DMS114 treated with DMSO at 0.1 percent for 48 hours (cell line): ENCODE results near the gene NBPF19.
"Not testable (repeated sequence)": the region's sequence is repeated elsewhere in the genome, so short reads cannot be mapped to it uniquely, and the experiment has no call there.

Experiments used
- DNase-seq: peaks from one replicate; lab custom pipeline; 2025; ENCODE audit not compliant: unreplicated experiment; lab: John Stamatoyannopoulos, UW

Gene NBPF19, protein sequence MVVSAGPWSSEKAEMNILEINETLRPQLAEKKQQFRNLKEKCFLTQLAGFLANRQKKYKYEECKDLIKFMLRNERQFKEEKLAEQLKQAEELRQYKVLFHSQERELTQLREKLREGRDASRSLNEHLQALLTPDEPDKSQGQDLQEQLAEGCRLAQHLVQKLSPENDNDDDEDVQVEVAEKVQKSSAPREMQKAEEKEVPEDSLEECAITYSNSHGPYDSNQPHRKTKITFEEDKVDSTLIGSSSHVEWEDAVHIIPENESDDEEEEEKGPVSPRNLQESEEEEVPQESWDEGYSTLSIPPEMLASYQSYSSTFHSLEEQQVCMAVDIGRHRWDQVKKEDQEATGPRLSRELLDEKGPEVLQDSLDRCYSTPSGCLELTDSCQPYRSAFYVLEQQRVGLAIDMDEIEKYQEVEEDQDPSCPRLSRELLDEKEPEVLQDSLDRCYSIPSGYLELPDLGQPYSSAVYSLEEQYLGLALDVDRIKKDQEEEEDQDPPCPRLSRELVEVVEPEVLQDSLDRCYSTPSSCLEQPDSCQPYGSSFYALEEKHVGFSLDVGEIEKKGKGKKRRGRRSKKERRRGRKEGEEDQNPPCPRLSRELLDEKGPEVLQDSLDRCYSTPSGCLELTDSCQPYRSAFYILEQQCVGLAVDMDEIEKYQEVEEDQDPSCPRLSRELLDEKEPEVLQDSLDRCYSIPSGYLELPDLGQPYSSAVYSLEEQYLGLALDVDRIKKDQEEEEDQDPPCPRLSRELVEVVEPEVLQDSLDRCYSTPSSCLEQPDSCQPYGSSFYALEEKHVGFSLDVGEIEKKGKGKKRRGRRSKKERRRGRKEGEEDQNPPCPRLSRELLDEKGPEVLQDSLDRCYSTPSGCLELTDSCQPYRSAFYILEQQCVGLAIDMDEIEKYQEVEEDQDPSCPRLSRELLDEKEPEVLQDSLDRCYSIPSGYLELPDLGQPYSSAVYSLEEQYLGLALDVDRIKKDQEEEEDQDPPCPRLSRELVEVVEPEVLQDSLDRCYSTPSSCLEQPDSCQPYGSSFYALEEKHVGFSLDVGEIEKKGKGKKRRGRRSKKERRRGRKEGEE (N-terminal part only)

DNA sequence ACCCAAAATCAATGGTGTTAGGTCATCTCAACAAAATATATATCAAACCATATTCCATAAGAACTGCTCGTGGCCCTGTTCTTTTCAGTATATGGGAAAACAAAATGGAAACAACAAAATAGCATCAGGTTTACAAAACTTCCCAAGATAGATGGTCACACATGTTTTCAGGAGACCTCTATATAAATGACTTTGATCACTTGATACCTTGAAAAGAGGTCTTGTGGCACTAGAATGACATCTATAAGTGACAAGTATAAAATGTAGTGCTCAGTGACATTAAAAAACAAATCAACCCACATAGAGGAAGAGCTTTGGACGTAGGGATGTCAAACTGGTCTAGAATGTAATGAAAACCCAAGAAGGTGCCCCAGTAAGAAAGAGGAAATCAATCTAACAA lies at the start of gene NBPF19:
TSS of gene NBPF19 (plus strand) at position 301 of the 400 bp plus-strand sequence. CDS start 888 bp downstream, outside the sequence.
- DNase-seq = not testable (repeated sequence)

DNA sequence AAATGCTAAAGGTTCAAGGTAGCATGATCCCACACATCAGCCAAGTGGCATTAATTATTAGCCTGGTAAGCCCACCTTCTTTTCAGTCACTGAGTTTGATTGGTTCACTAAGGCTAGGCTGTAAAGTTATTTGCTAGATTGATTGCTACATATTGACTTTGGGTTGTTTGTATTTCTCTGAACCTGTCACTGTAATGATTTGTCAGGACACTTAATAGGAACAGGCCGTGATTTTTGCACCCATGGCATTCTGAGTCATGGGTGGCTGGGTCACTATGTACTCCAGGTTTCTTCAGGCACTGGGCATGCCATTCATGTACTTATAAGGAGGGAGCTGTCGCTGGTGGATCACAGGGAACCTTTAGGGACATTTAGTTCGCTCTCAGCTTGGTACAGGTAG lies 46.5 kb upstream of the NBPF19 start:
- not testable (repeated sequence) for DNase-seq

DNA sequence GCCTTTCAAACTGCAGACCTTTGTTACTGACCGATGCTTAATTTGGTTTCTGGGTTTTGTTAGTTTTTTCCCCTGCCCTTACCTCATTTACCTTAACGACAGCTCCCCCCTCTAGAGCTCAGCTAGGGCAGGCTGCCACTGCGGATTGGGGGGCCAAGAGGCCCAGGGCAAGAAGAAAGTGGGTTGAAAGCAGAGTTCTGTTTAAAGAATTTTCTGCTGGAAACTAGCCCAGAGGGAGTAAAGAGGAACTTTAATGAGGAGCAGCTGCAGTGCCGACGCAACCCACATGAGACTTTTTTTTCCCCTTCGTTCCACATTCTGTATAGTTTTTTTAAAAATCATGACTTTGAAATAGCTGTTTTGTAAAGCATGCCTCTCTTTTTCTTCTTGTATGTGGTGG lies 29.4 kb upstream of the NBPF19 start:
- DNase-seq = not testable (repeated sequence)

DNA sequence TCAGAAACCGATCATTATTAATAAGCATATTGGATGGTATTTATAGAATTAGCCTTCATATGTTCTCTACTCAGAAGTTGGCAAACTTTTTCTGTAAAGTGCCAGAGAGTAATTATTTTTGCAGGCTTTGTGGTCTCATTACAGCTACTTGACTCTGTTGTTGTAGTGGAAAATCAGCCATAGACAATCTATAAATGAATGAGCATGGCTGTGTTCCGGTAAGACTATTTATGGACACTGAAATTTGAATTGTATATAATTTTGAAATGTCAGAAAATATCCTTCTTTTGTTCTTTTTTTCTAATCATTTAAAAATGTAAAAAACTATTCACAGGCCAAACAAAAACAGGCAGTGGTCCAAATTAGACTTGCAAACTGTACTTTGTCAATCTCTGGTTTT lies 22.6 kb upstream of the NBPF19 start:
- DNase-seq = not testable (repeated sequence)

DNA sequence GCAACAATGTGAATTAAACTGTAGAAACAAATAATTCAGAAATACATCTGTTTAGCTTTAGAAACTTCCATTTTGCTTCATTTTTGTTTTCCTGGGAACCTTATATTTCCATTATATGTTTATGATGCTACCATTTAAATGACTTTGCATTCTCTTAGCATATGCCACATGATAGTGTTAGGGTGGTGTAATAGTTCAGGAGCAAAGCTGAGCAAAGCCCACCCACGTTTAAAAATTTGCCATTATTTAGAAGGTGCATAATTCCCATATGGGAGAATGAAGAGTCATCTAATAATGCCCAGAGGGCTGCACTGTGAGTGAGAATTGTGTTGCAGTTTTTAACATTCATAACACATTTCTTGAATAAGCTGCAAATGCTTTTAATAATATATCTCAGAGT lies 22.2 kb upstream of the NBPF19 start:
- not testable (repeated sequence) for DNase-seq

DNA sequence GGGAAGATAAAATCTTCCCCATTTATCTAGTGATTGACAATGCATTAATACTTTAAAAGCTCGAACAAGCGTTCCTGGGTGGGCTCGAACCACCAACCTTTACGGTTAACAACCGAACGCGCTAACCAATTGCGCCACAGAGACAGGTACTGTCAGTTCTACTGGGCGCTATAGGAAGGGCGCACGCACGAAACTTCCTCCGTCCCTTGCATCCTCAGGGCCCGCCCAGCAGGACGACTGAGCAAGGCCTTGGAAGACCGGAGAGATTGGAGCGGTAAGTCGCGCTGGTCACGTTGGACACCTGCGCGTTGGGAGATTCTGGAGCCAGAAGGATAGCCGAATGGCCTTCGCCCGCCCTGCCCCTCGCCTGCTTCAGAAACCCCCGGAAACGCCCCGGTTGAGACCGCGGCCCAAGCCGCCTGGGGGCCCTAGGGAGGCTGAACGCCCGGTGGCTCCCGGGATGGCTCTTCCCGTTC lies 83.5 kb downstream of the NBPF19 start:
- DNase-seq = not testable (repeated sequence)

DNA sequence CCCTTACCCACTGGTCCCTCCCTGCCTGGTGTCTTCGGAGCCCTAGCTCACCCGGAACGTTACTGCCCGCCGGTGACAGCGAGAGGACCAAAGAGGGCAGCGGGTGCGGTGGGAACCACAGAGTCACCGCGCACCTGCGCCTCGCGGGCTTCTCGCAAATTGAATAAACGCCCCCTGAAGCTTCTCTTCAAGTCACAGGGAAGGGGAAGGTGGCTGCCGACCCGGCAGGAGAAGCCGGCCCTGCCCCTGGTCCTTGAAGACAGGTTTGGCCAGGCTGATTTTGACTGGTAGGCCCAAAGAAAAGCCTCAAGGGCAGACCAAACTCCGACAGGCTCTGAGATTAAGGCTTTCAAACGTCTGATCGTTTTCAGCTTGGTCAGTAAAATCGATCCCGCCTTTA lies 87.0 kb downstream of the NBPF19 start:
- not testable (repeated sequence) for DNase-seq

DNA sequence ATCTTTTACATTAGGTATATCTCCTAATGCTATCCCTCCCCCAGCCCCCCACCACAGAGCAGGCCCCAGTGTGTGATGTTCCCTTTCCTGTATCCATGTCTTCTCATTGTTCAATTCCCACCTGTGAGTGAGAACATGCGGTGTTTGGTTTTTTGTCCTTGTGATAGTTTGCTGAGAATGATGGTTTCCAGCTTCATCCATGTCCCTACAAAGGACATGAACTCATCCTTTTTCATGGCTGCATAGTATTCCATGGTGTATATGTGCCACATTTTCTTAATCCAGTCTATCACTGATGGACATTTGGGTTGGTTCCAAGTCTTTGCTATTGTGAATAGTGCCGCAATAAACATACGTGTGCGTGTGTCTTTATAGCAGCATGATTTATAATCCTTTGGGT lies 90.6 kb downstream of the NBPF19 start:
- DNase-seq = not testable (repeated sequence)

DNA sequence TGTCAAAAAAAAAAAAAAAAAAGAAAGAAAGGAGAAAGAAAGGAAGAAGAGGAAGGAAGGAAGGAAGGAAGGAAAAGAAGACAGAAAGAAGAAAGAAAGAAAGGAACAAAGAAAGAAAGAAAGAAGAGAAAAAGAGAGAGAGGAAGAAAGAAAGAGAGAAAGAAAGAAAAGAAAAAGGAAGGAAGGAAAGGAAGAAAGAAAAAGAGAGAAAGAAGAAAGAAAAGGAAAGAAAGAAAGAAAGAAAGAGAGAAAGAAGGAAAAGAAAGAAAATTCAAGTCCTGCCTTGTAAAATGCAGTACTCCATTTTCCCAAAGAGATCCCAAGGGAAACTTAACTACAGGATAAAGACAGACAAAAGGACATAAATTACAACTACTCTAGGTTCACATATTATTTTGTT lies 97.9 kb downstream of the NBPF19 start:
- not testable (repeated sequence) for DNase-seq

DNA sequence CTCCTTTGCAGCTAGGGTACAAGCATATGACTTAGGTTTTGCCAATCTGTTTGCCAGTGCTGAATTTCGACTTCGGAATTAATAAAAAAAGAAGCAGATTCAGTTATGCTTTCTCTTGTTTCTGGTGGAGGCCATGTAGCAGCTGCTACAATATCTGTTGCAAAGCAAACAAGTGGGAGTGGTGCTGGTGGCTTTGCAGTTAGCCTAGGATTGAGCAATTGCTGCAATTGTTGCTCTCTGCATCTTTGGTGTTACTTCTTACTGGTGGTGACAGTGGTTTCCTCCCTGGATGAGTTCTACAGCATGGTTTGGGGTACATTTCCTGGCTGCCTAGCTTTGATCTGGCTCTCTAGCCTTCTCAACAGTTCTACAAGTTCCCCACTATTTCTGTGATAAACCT lies 110.7 kb downstream of the NBPF19 start:
- not testable (repeated sequence) for DNase-seq
